22Rv1 (cell line): ENCODE measurements around the gene PDAP1.

Source experiments
- ZFX ChIP-seq: fragments of 450-650 bp; IDR thresholded peaks from 2 replicates; pipeline ENCODE4 v1.6.1; 2017; ENCODE audit warnings: antibody characterized with exemption, borderline replicate concordance
- TF ChIP-seq, protein P1 (sequence below): fragments of 450-650 bp; IDR thresholded peaks from 2 replicates; pipeline ENCODE4 v1.5.1; 2017; ENCODE audit warnings: mild to moderate bottlenecking

DNA sequence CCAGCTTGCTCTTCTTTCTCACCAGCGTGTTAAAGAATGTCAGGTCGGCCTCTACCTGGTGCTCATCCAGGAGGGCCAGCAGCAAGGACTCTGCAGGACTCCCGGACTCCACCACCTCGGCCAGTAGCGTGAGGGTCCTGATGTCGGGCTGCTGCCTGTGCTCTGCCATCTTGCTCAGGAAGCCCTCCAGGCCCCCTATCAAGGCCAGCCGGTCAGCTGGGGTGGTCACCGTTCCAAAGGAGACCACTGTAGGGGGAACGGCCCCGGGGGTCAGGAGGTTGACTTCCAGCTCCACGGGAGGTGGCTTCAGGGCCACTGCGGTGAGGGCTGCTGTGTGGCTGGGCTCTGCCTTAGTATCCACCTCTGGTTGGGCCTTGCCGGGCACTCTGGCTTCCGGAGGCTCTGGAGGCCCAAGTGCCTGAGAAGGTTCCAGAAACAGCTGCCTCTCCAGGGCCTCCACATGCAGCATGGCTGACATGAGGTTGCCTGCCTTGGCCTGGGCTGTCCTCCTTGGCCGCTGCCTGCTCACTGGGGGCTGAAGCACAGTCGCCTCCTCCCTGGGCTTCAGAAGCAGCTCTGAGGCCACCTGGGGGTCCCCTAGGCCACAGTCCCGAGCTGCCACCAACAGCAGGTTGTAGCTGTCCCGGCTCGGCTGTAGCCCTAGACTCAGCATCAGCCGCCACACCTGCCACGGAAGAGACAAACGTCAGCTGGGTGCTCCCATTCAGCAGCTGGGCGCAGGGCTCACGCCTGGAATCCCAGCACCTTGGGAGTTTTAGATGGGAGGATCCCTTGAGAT is 16.7 kb upstream of the PDAP1 start:
- TF ChIP-seq, protein P1, sequence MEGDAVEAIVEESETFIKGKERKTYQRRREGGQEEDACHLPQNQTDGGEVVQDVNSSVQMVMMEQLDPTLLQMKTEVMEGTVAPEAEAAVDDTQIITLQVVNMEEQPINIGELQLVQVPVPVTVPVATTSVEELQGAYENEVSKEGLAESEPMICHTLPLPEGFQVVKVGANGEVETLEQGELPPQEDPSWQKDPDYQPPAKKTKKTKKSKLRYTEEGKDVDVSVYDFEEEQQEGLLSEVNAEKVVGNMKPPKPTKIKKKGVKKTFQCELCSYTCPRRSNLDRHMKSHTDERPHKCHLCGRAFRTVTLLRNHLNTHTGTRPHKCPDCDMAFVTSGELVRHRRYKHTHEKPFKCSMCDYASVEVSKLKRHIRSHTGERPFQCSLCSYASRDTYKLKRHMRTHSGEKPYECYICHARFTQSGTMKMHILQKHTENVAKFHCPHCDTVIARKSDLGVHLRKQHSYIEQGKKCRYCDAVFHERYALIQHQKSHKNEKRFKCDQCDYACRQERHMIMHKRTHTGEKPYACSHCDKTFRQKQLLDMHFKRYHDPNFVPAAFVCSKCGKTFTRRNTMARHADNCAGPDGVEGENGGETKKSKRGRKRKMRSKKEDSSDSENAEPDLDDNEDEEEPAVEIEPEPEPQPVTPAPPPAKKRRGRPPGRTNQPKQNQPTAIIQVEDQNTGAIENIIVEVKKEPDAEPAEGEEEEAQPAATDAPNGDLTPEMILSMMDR = no peak
- no peak for TF ChIP-seq ZFX
